SK-N-SH treated with all-trans-retinoic acid at 6 μM for 48 hours (cell line): Measurements from ENCODE around the gene LRWD1.
"Not testable (repeated sequence)": the region's sequence is repeated elsewhere in the genome, so short reads cannot be mapped to it uniquely, and the experiment has no call there.

Source experiments
- ARNTL ChIP-seq: fragments of 450-650 bp; formaldehyde crosslinking; IDR thresholded peaks from 2 replicates; pipeline ENCODE4 v1.5.0; 2020; ENCODE audit warnings: low read depth, mild to moderate bottlenecking, moderate library complexity, borderline replicate concordance
- CSDC2 ChIP-seq: fragments of 250-450 bp; sonication (Bioruptor Pico); IDR thresholded peaks from 2 replicates; pipeline ENCODE4 v1.5.0; 2020; ENCODE audit warnings: mild to moderate bottlenecking, moderate library complexity
- ESRRG ChIP-seq: fragments of 250-450 bp; sonication (Bioruptor Pico); IDR thresholded peaks from 2 replicates; pipeline ENCODE4 v1.6.1; 2021; ENCODE audit warnings: mild to moderate bottlenecking
- PPARA ChIP-seq: fragments of 250-450 bp; sonication (Bioruptor Pico); IDR thresholded peaks from 2 replicates; pipeline ENCODE4 v1.5.0; 2020; ENCODE audit warnings: mild to moderate bottlenecking, borderline replicate concordance
- RARB ChIP-seq: fragments of 250-450 bp; sonication (Bioruptor Pico); IDR thresholded peaks from 2 replicates; pipeline ENCODE4 v1.8.0; 2021; ENCODE audit warnings: mild to moderate bottlenecking, moderate library complexity
- TCF4 ChIP-seq: fragments of 250-450 bp; sonication (Bioruptor Pico); IDR thresholded peaks from 2 replicates; pipeline ENCODE4 v1.8.0; 2021; ENCODE audit warnings: mild to moderate bottlenecking, moderate library complexity, borderline replicate concordance
- ZFP3 ChIP-seq: fragments of 250-450 bp; sonication (Bioruptor Pico); IDR thresholded peaks from 2 replicates; pipeline ENCODE4 v1.5.0; 2020; ENCODE audit warnings: mild to moderate bottlenecking, moderate library complexity
- ZFP30 ChIP-seq: fragments of 450-650 bp; formaldehyde crosslinking; IDR thresholded peaks from 2 replicates; pipeline ENCODE4 v1.5.0; 2022; ENCODE audit warnings: mild to moderate bottlenecking, moderate library complexity
- ZNF565 ChIP-seq: fragments of 450-650 bp; formaldehyde crosslinking; conservative IDR thresholded peaks from 2 replicates; pipeline ENCODE4 v1.5.0; 2020; ENCODE audit warnings: low read depth, mild to moderate bottlenecking, moderate library complexity
- ZNF70 ChIP-seq: fragments of 450-650 bp; formaldehyde crosslinking; IDR thresholded peaks from 2 replicates; pipeline ENCODE4 v1.5.0; 2020; ENCODE audit warnings: mild to moderate bottlenecking, moderate library complexity
- TF ChIP-seq, protein P1 (sequence below): fragments of 250-450 bp; sonication (Bioruptor Pico); IDR thresholded peaks from 2 replicates; pipeline ENCODE4 v1.5.1; 2021; ENCODE audit warnings: mild to moderate bottlenecking, moderate library complexity
- TF ChIP-seq, protein P2 (sequence below): fragments of 250-450 bp; sonication (Bioruptor Pico); IDR thresholded peaks from 2 replicates; pipeline ENCODE4 v1.8.0; 2020; ENCODE audit warnings: mild to moderate bottlenecking, moderate library complexity, borderline replicate concordance
- TF ChIP-seq, protein P3 (sequence below): fragments of 250-450 bp; sonication (Bioruptor Pico); IDR thresholded peaks from 2 replicates; pipeline ENCODE4 v1.5.1; 2020; ENCODE audit warnings: low read depth, mild to moderate bottlenecking, moderate library complexity
- TF ChIP-seq, protein P4 (sequence below): fragments of 250-450 bp; sonication (Bioruptor Pico); IDR thresholded peaks from 2 replicates; pipeline ENCODE4 v1.5.0; 2020; ENCODE audit warnings: mild to moderate bottlenecking, moderate library complexity

DNA sequence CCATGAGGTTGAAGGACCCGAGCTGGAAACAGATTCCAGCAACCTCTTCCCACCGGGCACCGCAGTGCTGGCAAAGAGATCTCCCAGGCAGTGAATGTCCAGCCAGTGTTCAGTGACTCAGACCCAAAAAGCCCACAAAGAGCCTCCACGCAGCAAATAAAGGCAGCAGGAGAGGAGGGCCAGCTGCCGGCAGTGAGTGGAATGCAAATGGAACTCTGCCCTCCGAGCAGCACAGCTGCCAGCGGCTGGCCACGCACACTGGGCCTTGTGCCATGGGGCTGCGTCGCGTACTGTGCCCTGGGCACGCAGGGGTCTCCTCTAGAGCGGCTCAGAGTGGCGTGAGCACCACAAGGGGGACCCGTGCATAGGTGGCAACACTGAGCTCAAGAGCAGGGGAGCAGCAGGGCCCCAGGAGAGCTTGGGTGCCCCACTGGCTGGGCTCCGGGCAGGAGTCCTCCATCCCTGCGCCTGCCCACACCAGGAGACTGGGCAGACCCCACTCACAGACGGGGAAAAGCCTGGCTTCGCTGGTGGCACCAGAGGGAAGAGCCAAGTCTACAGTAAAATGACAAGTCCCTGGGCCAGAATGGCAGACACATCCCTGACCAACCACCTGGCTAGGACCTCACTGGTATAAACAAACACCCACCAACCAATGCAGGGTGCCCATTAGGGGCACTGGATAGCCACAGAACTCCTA, 10.1 kb downstream of the LRWD1 start:
- not testable (repeated sequence) for TF ChIP-seq ARNTL (CRISPR knock-in tag); ZNF70 (CRISPR knock-in tag); ZFP3; PPARA (CRISPR knock-in tag); ZFP30 (CRISPR knock-in tag); TCF4 (CRISPR knock-in tag); RARB (CRISPR knock-in tag); ZNF565; CSDC2 (CRISPR knock-in tag); ESRRG (CRISPR knock-in tag)
- TF ChIP-seq, protein P1, sequence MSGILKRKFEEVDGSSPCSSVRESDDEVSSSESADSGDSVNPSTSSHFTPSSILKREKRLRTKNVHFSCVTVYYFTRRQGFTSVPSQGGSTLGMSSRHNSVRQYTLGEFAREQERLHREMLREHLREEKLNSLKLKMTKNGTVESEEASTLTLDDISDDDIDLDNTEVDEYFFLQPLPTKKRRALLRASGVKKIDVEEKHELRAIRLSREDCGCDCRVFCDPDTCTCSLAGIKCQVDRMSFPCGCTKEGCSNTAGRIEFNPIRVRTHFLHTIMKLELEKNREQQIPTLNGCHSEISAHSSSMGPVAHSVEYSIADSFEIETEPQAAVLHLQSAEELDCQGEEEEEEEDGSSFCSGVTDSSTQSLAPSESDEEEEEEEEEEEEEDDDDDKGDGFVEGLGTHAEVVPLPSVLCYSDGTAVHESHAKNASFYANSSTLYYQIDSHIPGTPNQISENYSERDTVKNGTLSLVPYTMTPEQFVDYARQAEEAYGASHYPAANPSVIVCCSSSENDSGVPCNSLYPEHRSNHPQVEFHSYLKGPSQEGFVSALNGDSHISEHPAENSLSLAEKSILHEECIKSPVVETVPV = not testable (repeated sequence)
- TF ChIP-seq, protein P2, sequence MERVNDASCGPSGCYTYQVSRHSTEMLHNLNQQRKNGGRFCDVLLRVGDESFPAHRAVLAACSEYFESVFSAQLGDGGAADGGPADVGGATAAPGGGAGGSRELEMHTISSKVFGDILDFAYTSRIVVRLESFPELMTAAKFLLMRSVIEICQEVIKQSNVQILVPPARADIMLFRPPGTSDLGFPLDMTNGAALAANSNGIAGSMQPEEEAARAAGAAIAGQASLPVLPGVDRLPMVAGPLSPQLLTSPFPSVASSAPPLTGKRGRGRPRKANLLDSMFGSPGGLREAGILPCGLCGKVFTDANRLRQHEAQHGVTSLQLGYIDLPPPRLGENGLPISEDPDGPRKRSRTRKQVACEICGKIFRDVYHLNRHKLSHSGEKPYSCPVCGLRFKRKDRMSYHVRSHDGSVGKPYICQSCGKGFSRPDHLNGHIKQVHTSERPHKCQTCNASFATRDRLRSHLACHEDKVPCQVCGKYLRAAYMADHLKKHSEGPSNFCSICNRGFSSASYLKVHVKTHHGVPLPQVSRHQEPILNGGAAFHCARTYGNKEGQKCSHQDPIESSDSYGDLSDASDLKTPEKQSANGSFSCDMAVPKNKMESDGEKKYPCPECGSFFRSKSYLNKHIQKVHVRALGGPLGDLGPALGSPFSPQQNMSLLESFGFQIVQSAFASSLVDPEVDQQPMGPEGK (CRISPR knock-in tag) = not testable (repeated sequence)
- TF ChIP-seq, protein P3, sequence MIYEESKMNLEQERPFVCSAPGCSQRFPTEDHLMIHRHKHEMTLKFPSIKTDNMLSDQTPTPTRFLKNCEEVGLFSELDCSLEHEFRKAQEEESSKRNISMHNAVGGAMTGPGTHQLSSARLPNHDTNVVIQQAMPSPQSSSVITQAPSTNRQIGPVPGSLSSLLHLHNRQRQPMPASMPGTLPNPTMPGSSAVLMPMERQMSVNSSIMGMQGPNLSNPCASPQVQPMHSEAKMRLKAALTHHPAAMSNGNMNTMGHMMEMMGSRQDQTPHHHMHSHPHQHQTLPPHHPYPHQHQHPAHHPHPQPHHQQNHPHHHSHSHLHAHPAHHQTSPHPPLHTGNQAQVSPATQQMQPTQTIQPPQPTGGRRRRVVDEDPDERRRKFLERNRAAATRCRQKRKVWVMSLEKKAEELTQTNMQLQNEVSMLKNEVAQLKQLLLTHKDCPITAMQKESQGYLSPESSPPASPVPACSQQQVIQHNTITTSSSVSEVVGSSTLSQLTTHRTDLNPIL (CRISPR knock-in tag) = not testable (repeated sequence)
- TF ChIP-seq, protein P4, sequence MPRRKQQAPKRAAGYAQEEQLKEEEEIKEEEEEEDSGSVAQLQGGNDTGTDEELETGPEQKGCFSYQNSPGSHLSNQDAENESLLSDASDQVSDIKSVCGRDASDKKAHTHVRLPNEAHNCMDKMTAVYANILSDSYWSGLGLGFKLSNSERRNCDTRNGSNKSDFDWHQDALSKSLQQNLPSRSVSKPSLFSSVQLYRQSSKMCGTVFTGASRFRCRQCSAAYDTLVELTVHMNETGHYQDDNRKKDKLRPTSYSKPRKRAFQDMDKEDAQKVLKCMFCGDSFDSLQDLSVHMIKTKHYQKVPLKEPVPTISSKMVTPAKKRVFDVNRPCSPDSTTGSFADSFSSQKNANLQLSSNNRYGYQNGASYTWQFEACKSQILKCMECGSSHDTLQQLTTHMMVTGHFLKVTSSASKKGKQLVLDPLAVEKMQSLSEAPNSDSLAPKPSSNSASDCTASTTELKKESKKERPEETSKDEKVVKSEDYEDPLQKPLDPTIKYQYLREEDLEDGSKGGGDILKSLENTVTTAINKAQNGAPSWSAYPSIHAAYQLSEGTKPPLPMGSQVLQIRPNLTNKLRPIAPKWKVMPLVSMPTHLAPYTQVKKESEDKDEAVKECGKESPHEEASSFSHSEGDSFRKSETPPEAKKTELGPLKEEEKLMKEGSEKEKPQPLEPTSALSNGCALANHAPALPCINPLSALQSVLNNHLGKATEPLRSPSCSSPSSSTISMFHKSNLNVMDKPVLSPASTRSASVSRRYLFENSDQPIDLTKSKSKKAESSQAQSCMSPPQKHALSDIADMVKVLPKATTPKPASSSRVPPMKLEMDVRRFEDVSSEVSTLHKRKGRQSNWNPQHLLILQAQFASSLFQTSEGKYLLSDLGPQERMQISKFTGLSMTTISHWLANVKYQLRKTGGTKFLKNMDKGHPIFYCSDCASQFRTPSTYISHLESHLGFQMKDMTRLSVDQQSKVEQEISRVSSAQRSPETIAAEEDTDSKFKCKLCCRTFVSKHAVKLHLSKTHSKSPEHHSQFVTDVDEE (CRISPR knock-in tag) = not testable (repeated sequence)
